ENCODE results near the gene GPC6.

GPC6 gene

DNA sequence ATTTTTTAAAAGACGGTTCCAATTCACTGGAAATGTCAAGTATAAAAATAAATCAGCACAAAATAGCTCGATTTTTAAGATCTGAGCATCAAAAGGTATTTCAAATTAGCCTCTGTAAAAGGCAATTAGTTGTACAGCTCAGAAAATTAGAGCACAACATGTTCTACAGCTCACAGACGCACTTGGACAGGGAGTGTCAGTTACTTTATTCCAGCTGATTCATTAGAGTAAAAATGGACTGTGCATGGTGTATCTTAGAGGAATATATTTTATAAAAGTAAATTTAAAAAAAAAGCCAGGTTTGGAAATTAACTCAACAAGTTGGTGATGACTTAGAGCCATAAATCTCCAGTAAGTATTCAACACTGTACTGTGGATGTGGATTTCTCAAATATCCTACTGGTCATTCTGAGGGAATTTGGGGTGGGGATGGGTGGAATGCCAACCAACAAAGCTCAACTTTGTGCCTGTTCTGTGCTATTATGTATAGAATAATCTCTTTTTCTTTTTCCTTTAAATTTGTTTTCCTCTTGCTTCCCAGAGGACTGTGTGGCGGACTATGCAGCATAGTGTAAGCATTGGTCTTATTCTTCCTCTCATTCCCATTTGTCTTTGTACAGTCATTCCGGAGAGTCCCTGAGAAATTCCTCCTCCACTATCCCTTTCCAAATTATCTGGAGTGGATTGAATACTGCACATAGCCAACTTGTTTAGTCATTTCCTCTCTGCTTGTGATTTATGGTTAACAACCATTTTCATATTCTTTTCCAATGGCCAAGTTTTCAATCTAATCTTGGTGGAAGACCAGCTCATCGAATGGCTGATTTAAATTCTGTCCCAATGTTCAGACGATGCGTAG is 1083.6 kb downstream of the GPC6 start:
- DNase-seq (ENCODE audit: low read depth in 2 of 3, low spot score in 2 of 3), result no peak

DNA sequence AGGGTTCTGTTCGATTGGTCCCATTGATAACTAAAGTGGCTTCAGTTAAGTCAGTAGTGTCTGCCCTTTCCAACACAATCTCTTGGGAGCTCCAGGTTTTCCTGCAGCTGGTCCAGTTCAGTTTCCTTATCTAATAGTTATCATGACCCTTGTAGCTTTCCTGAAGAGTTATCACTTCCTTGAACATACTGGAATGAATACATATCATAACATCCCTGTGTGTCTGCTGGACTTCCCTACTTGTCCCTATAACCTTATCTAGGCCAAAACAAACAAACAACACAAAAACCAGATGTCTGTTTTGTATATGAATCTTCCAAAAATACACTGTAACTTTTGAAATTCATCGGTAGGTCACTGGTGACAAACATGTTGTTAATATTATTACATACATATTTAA is 1085.3 kb downstream of the GPC6 start:
- DNase-seq (ENCODE audit: low read depth in 2 of 3, low spot score in 2 of 3), result no peak

DNA sequence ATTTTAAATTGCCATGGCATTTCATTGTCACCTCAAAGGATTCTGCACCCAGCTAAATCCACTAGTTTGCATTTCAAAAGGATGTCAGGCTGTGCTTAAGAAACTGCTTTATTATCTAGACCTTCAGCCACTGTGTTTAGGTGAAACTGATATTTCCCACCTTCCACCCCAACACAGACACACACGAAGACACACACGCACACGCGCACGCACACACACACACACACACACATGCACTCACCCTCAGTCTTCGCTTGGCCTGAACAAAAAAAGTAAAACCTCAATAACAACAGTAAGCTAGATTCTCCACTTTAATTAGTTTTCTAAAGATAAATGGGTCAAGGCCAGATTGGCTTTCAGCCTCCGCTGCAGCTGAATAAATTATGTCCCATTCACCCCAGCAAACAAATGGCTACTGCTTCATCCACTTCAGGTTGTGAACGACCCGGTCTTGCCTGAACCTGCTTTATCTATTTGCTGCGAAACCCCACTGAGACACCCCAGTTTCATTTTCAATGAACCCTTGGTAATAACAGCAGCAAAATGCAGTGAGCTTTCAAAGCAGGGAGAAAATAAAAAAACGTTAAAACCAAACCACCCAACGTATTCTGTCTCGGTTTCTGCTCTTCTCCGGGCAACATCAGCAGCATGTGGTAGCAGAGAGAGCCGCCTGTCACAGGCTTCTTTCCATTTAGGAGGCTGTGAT is 1086.1 kb downstream of the GPC6 start:
- DNase-seq (ENCODE audit: low read depth in 2 of 3, low spot score in 2 of 3), result no peak

DNA sequence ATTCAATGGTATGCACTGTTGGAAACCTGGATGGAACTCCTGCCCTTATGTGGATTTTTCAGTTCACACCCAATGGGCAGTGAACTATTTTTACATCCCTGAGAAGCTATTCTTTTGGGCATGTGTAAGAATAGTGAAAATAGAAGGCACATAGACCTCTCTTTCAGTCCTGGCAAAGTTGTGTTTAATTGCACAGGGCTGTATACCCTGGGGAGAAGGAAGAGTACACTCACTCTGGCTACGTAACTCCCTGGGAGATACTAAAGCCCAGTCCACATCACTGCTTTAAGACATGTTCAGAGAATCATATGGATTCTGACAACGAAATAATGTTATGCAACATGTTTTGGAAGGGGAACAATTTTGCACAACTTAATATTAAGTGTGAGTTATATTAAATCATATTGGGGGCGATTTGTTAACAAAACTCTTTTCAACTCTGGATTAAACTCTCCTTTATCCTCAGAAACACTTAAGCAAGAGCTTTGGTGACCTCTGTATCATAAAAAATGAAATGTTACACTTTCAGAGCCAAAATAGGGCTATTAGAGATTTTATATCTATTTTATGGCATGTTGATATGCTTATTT is 1086.8 kb downstream of the GPC6 start:
- DNase-seq (ENCODE audit: low read depth in 2 of 3, low spot score in 2 of 3), result no peak

DNA sequence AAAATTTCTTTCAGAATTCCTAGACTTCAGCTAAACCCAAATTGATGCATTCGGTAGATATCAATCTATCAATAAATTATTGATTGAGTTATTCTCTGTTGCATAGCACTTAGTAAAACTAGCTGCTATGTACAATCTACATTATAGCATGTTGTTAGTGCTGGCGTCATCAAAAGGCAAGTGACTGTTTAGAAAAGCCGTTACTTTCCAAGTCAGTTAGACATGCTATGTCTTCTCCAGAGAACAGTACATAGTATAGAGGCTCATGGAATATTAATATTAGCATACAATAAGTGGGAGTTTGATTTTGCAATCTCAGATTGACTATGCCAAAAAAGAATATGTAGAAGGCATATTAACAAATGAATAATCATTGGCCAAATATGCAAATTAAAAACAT is 1087.3 kb downstream of the GPC6 start:
- DNase-seq (ENCODE audit: low read depth in 2 of 3, low spot score in 2 of 3), result no peak

DNA sequence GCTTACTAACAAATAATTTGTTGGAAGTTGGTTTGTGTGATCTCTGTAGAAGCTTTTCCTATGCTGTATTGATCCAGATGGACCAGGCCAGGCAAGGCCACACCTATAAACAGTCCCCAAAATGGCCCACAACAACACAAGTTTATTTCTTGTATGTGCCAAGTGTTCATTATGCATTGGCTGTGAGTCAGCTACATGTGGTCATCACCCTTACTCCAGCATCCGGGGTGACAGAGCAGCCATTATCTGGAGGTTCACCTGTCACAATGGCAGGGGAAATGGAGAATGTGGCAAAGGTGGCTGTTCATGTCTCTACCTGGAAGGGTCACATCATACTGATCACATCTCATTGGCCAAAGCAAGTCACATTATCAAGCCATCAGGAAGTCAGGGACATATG is 1088.6 kb downstream of the GPC6 start:
- no peak for DNase-seq (ENCODE audit: low read depth in 2 of 3, low spot score in 2 of 3)

DNA sequence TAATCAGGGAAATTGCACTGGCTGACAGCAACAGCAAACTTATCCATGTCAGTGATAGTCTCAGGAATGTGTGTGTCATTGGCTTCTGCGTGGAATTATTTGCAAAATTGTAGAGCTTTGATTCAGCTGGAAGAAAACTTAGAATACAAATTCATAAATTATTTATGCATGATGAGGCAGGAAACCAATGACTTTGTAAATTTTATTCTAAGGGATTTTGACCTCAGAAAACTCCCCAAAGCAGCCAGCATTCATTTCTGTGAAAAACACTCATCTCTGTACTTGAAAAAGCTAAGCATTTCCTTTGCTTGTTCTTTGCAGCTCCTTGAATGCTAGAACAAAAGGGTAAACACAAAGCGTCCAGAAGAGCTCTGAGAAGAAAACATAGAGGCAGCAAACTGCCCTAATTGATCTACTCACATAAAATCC is 1090.5 kb downstream of the GPC6 start:
- DNase-seq (ENCODE audit: low read depth in 2 of 3, low spot score in 2 of 3), result no peak

DNA sequence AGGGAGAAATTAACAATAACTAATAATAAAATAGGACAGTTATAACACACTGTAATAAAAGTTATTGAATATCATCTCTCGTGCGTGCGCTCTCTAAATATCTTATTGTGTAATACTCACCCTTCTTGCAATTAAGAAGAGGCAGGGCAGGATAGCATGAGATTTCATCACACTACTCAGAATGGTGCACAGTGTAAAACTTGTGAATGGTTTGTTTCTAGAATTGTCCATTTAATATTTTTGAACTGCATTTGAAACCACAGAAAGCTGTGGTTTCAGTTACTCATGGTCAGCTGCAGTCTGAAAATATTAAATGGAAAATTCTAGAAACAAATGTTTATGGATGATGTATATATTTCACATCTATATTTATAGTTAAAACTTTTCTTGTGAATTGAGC is 1091.8 kb downstream of the GPC6 start:
- DNase-seq (ENCODE audit: low read depth in 2 of 3, low spot score in 2 of 3), result no peak

DNA sequence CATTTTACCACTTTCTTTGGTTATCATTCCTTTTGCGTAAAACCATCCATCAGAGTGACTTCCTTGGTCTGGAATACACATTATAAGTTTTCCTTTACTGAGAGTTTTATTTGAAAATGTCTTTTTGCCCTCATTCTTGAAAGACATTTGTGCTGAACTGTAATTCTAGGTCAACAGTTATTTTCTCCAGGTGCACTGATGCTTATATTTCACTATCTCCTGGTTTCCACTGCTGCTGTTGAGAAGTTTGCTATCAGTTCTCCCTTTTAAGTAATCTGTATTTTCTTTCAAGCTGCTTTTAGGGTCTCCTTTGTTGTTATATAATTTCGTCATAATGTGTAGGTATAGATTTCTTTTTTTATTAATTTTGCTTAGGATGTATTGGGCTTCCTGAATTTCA is 1092.9 kb downstream of the GPC6 start:
- DNase-seq (ENCODE audit: low read depth in 2 of 3, low spot score in 2 of 3), result no peak

DNA sequence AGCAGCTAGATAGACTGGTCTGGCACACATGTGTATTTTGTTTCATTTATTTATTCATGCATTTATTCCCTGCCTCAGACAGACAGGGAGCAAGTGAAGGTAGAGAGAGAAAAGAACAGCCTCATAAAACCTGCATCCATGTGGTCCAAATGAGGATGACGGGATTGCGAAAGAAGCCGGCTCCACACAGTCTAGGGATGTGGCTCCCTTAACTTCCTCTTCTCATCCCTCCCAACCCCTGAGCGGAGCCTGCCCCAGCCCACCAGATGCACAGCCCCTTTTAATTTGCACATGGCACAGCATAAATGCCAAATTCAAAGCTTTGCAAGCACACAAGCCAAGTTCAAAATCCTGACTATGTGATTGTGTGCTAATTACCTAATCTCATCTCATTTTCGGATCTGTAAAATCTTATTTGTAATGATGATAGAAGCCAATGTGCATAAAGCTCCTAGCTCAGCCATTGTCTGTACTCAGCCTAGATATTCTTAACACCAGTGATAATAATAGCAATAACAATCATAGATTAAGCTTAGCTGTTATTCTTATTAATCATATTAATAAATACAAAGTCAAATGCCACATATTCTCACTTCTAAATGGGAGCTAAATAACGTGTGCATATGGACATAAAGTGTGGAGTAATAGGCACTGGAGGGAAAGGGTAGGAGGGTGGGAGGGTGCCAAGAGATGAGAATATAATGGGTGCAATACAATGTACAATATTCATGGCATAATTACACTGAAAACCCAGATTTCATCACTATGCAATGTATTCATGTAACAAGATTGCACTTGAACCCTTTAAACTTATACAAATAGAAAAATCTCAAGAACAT is 1096.5 kb downstream of the GPC6 start:
- DNase-seq (ENCODE audit: low read depth in 2 of 3, low spot score in 2 of 3), result no peak

DNA sequence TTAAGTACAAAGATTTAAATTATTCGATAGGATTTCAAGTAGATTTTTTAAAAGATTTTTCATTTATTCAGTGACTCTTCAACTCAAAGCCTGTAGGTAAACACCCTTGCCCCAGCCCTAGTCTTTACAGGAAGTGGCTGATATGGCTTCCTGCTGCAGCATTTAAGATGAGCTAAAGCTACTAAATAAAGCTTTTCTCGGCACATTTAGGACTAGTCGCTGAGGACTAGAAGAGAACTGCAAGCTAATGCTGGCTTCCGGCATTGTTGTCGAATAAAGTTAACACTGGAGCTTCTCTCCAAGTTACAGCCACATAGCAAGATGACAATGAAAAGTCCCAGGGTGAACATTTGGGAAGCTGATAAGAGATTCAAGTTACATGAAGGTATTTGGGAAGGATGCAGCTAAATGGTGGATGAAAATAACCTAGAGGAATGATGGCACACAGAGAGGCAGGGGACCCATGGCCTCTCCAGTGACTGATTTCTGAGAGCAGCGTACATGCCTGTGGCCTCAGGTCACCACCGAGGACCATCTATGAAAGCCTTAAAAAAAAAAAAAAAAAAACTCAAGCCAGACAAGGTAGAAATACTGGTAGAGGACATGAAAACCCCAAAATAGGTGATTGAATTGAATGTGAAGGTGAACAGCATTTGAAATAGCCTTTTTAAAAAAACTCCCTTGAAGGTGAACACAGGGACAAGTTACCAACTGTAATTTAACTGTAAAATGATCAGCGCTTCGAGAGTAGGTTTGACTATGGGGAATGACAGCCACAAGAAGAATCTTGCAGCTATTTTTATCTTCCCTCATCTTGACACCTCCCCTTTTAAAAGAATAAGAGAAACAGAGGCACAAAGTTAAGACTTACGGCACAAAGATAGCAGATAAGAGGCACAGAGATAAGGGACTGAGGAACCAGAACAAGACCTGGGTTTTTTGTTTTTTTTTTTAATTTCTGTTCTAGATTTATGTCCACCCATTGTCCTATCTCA is 1097.5 kb downstream of the GPC6 start:
- DNase-seq (ENCODE audit: low read depth in 2 of 3, low spot score in 2 of 3), result no peak

DNA sequence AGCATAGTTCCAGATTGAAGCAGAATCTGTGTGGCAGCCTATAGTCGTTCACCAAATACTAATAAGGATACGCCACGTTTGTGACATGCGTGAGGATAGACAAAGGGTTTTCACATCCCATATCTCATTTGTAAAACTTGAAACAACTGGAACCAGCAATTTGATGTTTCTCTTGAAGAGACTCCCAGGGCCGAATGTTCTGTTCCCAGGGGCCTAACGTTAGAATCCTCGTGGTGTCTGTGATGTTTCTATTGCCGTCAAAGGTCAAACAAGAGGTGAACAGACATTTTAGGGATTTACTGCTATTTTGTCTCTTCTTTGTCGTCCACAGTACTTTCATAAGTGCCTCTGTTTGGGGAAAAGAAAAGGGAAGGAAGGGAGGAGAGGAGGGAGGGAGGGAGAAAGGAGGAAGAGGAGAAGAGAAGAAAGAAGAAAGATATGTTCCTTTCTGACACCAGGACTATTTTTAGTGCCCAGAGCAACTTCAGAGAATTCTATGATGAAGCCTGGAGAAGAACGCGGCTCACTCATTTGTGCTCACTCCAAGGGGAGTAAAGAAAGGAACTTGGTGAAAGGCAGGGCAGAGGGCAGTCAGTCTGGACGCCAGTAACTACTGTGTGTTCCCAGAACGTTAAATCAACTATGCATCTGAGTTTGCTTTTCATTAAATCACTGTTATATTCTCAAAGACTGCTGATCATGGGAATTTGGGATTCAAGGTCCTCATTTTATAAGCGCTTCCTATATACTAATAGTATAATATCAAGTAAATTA is 1098.3 kb downstream of the GPC6 start:
- DNase-seq (ENCODE audit: low read depth in 2 of 3, low spot score in 2 of 3), result no peak

DNA sequence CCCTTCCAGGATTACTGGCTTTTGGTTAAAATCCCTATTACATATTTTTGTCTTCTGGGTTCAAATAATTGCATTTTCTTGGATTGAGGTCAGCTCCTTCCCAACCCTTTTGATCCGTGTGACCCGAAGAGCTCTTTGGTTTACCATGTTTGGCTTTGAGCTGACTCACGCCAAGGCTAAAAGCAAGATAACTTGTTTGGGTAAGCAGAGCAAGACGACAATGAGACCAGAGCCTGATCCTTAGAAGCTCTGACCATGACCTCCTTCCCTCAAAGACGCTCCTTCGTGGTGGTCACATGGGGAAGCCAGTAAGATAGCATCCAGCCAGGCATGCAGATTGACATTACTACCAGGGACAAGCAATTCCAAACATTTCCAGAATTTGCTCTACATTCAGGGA is 1099.0 kb downstream of the GPC6 start:
- no peak for DNase-seq (ENCODE audit: low read depth in 2 of 3, low spot score in 2 of 3)

DNA sequence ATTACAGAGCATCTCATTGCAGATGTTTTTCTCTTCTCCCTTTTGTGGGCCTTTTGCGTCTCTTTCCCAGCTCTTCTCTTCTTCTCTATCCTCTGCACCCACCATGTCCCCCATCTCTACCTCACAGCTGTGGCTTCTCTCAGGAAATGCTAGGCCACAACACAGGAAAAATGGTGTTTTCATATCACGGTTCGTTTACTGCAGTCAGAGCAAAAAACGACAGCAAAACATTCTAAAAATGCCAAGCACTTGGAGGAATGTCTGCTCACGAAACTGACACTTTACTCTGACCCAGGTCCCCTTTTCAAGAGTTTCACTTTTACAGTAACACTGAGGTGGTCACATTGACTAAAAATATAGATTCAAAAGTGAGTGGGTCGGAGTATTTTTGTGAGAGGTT is 1100.7 kb downstream of the GPC6 start:
- DNase-seq (ENCODE audit: low read depth in 2 of 3, low spot score in 2 of 3), result no peak

DNA sequence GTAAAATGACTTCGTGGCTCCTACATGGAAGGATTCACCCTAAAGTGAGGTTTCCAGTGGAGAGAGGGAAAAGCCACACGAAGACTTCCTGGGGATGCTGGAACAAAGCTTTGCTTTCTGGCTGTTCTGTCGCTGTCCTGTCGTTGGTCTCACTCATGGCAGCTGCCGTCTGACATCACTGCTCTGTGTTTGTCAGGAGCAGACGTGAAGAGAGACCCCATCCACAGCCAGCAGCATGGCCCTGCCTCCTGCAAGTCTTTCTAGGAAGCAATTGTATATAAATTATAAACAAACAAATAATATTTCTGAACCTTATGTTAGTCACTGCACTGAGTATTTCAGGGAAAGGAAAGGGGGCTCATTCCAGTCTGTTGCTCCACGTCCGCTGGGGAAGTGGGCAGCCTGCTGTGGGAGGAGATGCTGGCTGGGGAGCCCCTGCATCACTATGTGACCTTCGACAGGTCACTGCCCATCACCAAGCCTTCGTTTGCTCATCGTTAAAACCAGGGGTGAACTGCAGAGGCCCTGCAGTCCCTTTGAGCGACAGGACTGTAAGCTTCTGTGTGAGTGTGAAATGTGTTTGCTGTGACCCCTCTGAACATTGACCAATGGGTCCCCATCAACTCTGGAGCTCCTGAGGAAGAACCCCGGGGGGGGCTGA is 1101.9 kb downstream of the GPC6 start:
- DNase-seq (ENCODE audit: low read depth in 2 of 3, low spot score in 2 of 3), result no peak

DNA sequence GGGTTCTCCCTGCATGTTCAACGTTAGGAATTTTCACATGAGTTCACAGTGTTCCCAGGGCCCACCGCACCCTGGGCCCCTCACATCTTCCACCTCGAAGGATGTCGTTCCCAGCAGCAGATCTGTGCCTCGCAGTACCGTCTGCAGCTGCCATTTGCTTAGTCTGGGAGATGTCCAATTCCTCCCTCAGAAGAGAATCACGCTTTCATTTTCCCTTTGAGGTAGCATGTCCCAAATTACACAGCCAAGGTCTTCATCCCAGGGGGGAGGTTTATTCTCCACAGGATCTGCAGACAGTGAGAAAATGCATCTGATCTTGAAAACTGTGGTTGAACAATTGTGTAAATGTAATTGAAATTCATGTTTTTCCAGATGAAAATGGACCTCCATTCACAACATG is 1102.7 kb downstream of the GPC6 start:
- no peak for DNase-seq (ENCODE audit: low read depth in 2 of 3, low spot score in 2 of 3)

DNA sequence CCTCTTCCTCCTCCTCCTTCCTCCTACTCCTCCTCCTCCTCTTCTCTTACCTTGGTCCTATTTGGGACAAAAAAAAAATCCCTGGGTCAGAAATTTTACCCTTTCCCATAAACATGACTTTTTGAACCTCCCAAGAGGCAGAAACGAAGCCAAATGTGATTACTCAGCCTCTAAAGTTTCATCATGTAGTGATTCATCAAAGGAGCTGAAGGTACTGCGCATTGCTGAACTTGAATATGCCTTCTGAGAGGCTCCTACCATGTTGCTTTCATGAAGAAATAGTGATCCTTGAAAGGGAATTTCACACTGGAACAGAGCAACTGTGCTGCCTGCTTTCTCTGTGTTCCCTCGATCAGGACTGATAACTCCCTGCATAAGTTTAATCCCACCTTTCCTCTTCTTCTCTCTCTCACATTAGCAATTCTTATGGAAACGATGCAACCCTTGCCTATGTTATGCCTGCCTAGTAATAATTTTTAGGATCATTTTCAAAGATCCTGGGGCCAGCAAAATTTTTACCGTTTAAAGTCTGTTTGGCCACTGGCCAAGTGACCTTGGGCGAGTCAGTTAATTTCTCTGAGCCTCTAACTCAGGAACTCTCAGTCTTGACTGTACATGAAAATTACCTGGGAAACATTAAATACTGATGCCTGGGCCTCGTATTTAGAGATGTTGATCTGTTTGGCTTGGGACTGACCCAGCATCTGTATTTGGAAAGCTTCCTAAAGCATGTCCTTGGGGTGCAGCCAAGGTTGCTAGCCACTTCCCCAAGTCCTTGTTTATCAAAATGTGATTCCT is 1103.3 kb downstream of the GPC6 start:
- DNase-seq (ENCODE audit: low read depth in 2 of 3, low spot score in 2 of 3), result no peak

DNA sequence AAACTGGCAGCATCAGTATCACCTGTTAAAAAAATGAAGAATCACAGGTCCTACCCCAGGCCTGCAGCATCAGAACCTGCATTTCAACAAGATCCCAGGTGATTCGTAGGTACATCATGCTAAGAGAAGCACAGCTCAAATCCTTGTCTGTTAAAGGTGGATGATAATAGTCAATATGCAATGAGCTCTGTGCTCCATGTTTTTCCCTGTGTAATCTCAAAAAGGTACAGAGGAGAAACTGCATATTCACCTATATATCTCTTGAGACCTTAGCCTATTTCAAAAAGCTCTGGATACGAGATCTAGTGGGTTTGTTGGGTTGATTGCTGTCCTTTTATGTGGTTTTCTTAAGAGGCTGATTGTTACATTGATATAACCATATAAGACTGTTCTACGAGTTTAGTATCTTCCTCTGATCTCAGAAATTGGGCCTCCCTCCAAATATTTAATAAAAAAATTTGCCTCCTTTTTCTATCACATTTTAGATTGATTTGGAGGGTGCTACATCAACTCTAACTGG is 1104.0 kb downstream of the GPC6 start:
- no peak for DNase-seq (ENCODE audit: low read depth in 2 of 3, low spot score in 2 of 3)
